Measurements from ENCODE around the gene DENND5B.

Gene DENND5B

DNA sequence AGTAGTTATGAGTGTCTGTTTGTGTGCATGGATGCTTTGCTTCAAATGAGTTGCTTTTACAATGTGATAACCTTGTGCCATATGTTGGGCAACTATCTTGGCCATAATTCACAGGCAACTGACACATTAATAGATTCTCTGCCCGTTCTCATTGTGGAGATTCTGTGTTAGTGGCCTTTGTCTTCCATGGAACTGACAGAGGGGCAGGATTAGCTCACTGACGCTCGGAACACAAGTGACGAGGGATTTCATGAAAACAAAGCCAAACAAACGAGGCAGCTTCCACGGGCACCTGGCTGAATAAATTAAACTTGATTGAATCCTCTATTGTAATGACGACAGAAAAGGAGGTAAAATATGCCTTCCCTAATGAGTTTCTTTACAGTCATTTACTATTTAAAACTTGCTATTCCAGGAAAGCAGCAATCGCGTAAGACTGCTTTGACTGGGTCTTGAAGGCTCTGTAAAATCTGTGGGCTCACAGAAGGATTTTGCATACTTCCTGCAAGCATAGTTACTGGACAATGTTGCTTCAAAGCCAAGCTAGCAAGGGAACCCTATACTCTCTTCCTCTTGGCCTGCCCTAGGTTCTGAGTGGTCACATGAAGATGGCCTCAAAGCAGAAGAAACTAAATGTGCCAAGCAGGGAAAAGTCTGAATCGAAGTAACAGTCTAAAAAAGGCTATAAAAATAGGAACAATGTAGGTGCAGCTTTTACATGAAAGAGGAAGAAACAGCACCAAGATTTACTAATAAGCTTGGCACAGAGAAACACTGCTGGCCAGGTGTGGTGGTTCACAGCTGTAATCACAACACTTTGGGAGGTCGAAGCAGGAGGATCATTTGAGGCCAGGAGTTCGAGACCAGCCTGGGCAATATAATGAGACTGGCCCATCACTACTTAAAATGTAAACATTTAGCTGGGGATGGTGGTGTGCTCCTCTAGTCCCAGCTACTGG, 236.9 kb downstream of the DENND5B start:
- DNase-seq (ENCODE audit: low read depth), result no peak
- peaks cover 11% of the 10 kb centered on the region for H3K27me3 ChIP-seq (replicated peaks; ENCODE audit: control insufficient read depth, insufficient read depth, low read length)
- H3K36me3 ChIP-seq (ENCODE audit: control insufficient read depth, insufficient read depth, low read length, severe bottlenecking), result no peaks in the 10 kb centered on the region
- H3K4me3 ChIP-seq (ENCODE audit: low read length), result no peak overlapping the region
- no peaks in the 10 kb centered on the region for H3K4me1 ChIP-seq (ENCODE audit: control insufficient read depth, insufficient read depth, low read length)
- H3K9ac ChIP-seq (ENCODE audit: low read length), result no peak overlapping the region
- no peaks in the 10 kb centered on the region for H3K9me3 ChIP-seq (ENCODE audit: control insufficient read depth, low read length)

DNA sequence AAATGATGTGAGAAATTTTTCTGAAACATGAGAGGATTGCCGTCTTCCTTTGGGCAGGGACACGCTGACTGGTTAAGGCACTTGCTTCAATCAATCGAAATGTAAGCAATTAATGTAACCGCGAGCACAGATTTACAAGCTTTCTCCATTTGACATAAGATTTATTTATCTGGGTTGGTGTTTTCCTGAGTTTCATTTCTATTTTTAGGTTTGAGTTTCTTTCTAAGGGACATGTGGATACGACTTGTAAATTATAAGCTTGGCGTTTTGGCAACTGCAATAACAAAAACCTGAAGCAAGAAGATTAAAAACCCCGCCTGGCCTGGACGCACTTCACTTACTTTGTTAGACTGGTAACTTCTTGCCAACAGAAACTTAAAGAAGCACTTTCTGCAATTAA, 244.7 kb downstream of the DENND5B start:
- no peak overlapping the region for H3K4me3 ChIP-seq (ENCODE audit: low read length)
- peaks cover 18% of the 10 kb centered on the region for H3K27me3 ChIP-seq (replicated peaks; ENCODE audit: control insufficient read depth, insufficient read depth, low read length)
- no peaks in the 10 kb centered on the region for H3K36me3 ChIP-seq (ENCODE audit: control insufficient read depth, insufficient read depth, low read length, severe bottlenecking)

DNA sequence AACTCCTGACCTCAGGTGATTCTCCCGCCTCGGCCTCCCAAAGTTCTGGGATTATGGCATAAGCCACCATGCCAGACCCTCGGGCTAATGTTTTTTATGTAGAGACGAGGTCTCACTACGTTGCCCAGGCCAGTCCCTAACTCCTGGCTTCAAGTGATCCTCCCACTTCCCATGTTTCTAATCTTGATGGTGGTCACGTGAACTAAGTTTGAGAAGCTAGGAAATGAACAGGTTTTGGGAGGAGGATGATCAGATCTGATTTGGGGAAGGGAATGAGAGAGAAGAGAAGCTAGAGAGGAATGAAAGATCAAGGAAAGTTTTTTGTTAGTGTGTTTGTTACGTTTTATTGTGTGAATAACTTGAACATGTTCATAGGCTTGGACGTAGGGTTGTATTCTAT, 247.8 kb downstream of the DENND5B start:
- peaks cover 12% of the 10 kb centered on the region for H3K27me3 ChIP-seq (replicated peaks; ENCODE audit: control insufficient read depth, insufficient read depth, low read length)
- no peaks in the 10 kb centered on the region for H3K4me1 ChIP-seq (ENCODE audit: control insufficient read depth, insufficient read depth, low read length)
- H3K36me3 ChIP-seq (ENCODE audit: control insufficient read depth, insufficient read depth, low read length, severe bottlenecking), result no peaks in the 10 kb centered on the region
- no peak overlapping the region for H3K4me3 ChIP-seq (ENCODE audit: low read length)
- H3K9me3 ChIP-seq (ENCODE audit: control insufficient read depth, low read length), result no peaks in the 10 kb centered on the region
- no peak overlapping the region for H3K9ac ChIP-seq (ENCODE audit: low read length)
- no peak for DNase-seq (ENCODE audit: low read depth)

More for the DNA sequence above, 244.7 kb downstream of the DENND5B start:
- no peak for DNase-seq (ENCODE audit: low read depth)
- H3K9me3 ChIP-seq (ENCODE audit: control insufficient read depth, low read length), result no peaks in the 10 kb centered on the region
- no peaks in the 10 kb centered on the region for H3K4me1 ChIP-seq (ENCODE audit: control insufficient read depth, insufficient read depth, low read length)
- no peak overlapping the region for H3K9ac ChIP-seq (ENCODE audit: low read length)

DNA sequence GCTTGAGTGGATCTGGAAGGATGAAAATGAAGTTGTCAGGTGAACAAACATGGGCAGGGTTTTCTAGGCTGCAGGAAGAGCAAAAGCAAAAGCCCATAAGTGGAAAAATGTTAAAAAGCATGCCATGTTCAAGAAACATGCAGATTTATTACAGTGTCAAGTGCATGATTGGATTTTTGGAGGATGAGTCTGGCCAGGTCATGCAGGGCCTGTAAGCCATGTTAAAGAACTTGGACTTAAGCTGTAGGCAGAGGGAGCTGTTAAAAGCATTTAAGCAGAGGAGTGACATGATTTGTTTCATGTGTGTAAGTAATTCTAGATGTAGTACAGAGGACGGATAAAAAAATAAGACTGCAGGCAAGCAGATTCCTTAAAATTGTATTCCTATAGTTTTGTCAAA, 248.7 kb downstream of the DENND5B start:
- Histone ChIP-seq H3K9me3 (ENCODE audit: control insufficient read depth, low read length) (no peaks in the 10 kb centered on the region), H3K27me3 (replicated peaks; ENCODE audit: control insufficient read depth, insufficient read depth, low read length) (peaks cover 9% of the 10 kb centered on the region), H3K36me3 (ENCODE audit: control insufficient read depth, insufficient read depth, low read length, severe bottlenecking) (no peaks in the 10 kb centered on the region), H3K4me3 (ENCODE audit: low read length) (no peak overlapping the region), H3K4me1 (ENCODE audit: control insufficient read depth, insufficient read depth, low read length) (no peaks in the 10 kb centered on the region), H3K9ac (ENCODE audit: low read length) (no peak overlapping the region)
- no peak for DNase-seq (ENCODE audit: low read depth)

DNA sequence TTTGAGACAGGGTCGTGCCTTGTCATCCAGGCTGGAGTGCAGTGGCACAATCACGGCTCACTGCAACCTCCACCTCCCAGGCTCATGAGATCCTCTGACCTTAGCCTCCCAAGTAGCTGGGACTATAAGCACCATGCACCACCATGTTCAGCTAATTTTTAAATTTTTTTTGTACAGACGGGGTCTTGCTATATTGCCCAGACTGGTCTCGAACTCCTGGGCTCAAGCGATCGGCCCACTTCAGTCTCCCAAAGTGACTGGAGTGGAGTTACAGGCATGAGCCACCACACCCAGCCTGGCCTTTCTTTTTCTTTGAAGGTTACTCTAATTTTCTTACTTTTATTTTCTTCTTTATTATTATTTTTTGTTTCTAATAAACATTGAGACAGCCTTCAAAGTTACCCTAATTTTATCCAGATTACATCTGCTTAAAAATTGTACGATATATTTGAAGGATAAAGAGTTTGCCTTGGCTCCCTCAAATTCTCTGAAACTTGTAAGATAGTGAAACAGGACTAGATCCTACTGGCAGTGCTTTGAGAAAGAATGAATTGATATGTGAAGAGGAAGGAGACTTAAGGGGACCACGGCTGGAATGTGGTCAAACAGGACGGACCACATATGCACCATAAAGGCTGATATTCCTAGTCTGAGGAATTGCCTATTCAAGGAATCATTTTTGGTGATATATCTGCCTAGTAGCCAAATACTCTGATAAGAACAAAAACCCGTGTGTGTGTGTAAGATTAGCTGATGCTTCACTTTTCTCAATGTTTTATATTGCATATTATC, 250.9 kb downstream of the DENND5B start:
- Histone ChIP-seq H3K9me3 (ENCODE audit: control insufficient read depth, low read length) (no peaks in the 10 kb centered on the region), H3K9ac (ENCODE audit: low read length) (no peak overlapping the region), H3K4me1 (ENCODE audit: control insufficient read depth, insufficient read depth, low read length) (no peaks in the 10 kb centered on the region), H3K36me3 (ENCODE audit: control insufficient read depth, insufficient read depth, low read length, severe bottlenecking) (no peaks in the 10 kb centered on the region), H3K27me3 (replicated peaks; ENCODE audit: control insufficient read depth, insufficient read depth, low read length) (no peaks in the 10 kb centered on the region), H3K4me3 (ENCODE audit: low read length) (no peak overlapping the region)
- no peak for DNase-seq (ENCODE audit: low read depth)

DNA sequence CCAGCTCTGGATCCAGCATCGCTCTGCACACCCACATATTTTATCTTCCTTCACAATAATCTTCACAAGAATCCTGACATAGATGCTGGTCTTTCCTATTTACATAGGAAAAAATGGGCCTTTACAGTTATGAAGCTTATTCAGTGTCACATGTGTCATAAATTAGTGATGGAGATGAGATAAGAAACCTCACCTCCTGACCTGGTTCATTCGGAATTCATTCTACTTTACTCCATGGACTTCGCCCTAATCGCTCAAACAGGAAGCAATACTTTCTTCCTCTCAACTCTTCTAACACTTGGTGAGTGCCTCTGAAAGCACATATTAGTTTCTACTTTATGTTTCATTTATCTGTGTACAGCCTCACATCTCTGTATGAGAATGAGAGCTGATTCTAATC, 253.0 kb downstream of the DENND5B start:
- Histone ChIP-seq H3K27me3 (replicated peaks; ENCODE audit: control insufficient read depth, insufficient read depth, low read length) (no peaks in the 10 kb centered on the region), H3K9me3 (ENCODE audit: control insufficient read depth, low read length) (no peaks in the 10 kb centered on the region), H3K9ac (ENCODE audit: low read length) (no peak overlapping the region), H3K4me1 (ENCODE audit: control insufficient read depth, insufficient read depth, low read length) (no peaks in the 10 kb centered on the region), H3K36me3 (ENCODE audit: control insufficient read depth, insufficient read depth, low read length, severe bottlenecking) (no peaks in the 10 kb centered on the region), H3K4me3 (ENCODE audit: low read length) (no peak overlapping the region)
- no peak for DNase-seq (ENCODE audit: low read depth)

Measured in adipocyte (in vitro differentiated cells).